HG03103 (cell line): Measurements from ENCODE around the gene ZBTB26.
A peak's percentile ranks its signal among the peaks of the same experiment; 100 is the strongest.

Experiments used
- ATAC-seq: cut with Tn5 transposase; IDR thresholded peaks from one replicate; pipeline ENCODE4 v1.9.1; 2021; ENCODE audit warnings: low read depth; ENCODE audit not compliant: unreplicated experiment

Gene ZBTB26

GRCh38 chr9:122931226-122932121, at the start of gene ZBTB26:
Gene ZBTB26, minus strand, starts transcription at chr9:122931512. Its CDS starts 11,578 bp downstream, at chr9:122919934.
- ATAC-seq: peak; percentile 97

- no peak for ATAC-seq
Observed at GRCh38 chr9:122978601-122979000, 47.3 kb upstream of the ZBTB26 start.

- ATAC-seq: no peak
Observed at GRCh38 chr9:122975196-122975595, 43.9 kb upstream of the ZBTB26 start.

- ATAC-seq: no peak
Observed at GRCh38 chr9:122961139-122961538, 29.8 kb upstream of the ZBTB26 start.

GRCh38 chr9:122955961-122956360, 24.6 kb upstream of the ZBTB26 start:
- no peak for ATAC-seq

- no peak for ATAC-seq
Observed at GRCh38 chr9:122954253-122954691, 23.0 kb upstream of the ZBTB26 start.

- no peak for ATAC-seq
Observed at GRCh38 chr9:122951056-122951455, 19.7 kb upstream of the ZBTB26 start.

- ATAC-seq: no peak
Observed at GRCh38 chr9:122950263-122950662, 19.0 kb upstream of the ZBTB26 start.

- ATAC-seq: no peak
Observed at GRCh38 chr9:122949696-122950095, 18.4 kb upstream of the ZBTB26 start.

- ATAC-seq: no peak
Observed at GRCh38 chr9:122948313-122948712, 17.0 kb upstream of the ZBTB26 start.

- no peak for ATAC-seq
Observed at GRCh38 chr9:122946461-122947005, 15.2 kb upstream of the ZBTB26 start.

- ATAC-seq: no peak
Observed at GRCh38 chr9:122944960-122945888, 13.9 kb upstream of the ZBTB26 start.

GRCh38 chr9:122941582-122942234, 10.4 kb upstream of the ZBTB26 start:
- no peak for ATAC-seq

- peak; percentile 98 for ATAC-seq
Observed at GRCh38 chr9:122940749-122941581, 9.7 kb upstream of the ZBTB26 start, which contains the start of gene RABGAP1. Gene RABGAP1, plus strand, starts transcription at chr9:122941020. Its CDS starts 16,040 bp downstream, at chr9:122957060.

GRCh38 chr9:122940454-122940748, 9.1 kb upstream of the ZBTB26 start:
- ATAC-seq: no peak

GRCh38 chr9:122939601-122940000, 8.3 kb upstream of the ZBTB26 start:
- ATAC-seq: no peak

GRCh38 chr9:122936883-122937282, 5.6 kb upstream of the ZBTB26 start:
- no peak for ATAC-seq

- no peak for ATAC-seq
Observed at GRCh38 chr9:122936464-122936863, 5.2 kb upstream of the ZBTB26 start.

- peak; percentile 8 for ATAC-seq
Observed at GRCh38 chr9:122930541-122931225, 629 bp downstream of the ZBTB26 start.
